Measurements from ENCODE around the gene ATP8A2.

The ATP8A2 gene

DNA sequence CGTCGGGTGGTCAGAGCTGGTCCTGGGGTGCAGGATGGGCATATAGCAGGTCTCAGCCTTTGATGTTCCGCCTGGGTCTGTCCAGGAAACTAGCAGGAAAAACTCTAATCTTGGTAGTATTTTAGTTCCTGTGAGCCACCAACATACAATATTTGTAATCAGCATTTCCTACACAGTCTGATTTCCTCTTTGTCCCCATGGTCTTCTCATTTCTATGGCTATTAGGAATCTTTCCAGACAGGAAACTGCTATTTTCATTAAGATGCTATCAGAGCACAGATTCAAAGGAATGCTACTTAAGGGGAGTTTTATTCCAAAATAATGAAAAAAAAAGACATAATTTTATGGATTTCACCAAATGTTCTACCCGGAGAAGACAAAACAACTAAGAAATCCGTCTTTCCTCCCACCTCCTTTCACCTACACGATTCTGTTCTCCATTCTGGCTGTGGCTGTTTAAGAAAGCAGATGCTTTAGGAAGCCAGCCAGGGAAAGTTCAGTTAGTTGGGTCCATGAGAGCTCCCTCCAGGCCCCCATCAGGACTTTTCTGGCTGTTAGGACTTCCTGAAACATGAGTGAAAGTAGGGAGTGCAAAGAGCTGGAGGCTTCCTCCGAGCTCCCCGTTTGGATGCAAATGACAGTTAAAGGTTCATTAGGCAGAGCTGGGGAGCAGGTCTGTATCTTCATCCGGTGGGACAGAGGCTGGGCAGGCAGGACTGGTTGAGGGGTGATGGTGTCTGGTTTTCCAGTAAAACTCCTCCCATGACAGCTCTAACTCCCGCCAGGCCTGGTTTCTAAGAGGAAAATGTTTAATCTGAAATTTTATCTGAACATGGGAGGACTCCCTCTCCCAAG is 643.7 kb downstream of the ATP8A2 start:
- DNase-seq (ENCODE audit: low spot score), result no peak

DNA sequence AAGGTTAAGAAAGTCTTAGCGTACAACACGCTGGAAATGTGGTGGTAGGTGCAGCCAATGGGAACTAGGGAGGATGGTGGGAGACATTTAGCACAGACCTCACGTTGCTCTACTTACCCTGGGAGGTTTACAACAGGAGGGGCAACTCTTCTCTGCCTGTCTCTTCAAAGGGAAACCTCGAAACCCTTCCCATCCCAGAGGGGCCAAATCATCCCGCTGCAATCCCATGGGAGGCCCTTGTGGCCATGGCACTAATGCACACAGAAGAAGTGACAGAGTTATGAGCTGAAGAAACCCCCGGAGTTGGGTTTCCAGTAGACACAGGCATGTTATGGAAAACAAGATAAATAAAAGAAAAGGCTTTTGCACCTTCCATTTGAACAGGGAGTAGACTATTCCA is 644.4 kb downstream of the ATP8A2 start:
- no peak for DNase-seq (ENCODE audit: low spot score)

DNA sequence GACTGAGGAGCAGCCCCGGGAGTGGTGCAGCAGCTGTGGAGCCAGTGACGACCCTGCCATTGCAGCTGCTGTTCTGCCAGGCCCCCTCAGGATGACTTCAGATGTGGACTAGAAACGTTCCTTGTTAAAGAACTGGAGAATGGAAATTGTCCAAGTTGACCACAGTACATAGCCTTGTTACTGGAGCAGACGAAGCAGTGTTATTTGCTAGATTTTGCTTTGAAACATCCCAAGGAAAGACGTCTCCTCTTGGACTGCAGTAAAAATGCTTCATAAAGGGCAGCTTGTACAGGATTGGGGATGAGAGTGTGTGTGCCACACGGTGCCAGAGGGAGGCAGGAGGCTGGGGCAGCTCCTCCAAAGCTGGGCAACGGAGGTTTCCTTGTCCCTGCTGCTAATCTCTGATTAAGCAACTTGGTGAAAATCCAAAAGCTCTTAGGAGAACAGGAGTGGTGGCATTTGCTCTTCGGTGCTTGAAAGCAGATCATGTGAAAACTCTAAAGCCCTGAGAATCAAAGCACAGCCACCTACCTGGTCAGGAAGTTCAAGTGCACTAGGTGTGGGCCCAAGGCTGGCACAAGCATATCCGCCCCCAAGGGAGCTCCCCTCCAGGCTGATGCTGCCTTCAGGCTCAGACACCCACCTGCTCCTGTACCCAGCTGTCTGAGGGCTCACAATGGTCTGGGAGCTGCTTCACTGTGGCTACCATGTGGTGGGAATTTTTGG is 645.6 kb downstream of the ATP8A2 start:
- no peak for DNase-seq (ENCODE audit: low spot score)

DNA sequence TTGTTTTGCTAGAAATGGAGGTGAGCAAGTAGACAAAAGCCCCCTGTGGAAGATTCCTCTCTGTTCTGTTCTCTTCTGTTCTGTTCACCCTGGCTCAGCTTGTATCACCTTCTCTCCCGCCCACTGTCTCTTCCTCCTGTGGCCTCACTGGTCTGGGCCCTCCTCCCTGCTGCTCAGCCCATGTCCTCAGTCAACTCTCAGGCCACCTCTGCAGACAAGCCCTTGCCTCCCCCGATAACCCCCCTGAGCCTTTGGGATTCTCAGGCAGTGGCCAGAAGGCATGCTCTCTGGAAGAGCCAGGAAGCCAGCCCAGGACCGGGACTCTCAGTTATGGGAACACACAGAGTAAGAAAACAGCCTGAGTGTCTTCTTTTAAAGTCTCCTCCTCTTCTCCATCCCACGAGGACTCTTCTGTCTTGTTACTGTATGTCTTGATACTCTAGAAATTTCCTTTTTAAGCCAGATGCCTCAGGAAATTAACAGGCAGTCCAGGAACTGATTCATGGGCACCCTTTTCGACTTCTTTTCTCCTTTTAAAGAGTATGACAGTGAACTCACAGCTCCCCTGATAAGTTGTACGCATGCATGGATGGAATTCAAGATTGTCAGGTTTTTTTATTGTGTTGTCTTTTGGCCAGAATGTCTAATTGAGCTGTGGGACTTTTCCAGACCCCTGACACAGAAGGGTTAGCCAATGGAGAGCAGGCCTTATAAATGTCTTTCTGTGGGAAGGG is 646.3 kb downstream of the ATP8A2 start:
- DNase-seq (ENCODE audit: low spot score), result no peak

GRCh38 chr13:26019251-26019650 is 647.5 kb downstream of the ATP8A2 start:
- no peak for DNase-seq (ENCODE audit: low spot score)

- no peak for DNase-seq (ENCODE audit: low spot score)
These were observed 648.4 kb downstream of the ATP8A2 start for GRCh38 chr13:26019881-26020870.

GRCh38 chr13:26020891-26021290 is 649.1 kb downstream of the ATP8A2 start:
- DNase-seq (ENCODE audit: low spot score), result no peak

DNA sequence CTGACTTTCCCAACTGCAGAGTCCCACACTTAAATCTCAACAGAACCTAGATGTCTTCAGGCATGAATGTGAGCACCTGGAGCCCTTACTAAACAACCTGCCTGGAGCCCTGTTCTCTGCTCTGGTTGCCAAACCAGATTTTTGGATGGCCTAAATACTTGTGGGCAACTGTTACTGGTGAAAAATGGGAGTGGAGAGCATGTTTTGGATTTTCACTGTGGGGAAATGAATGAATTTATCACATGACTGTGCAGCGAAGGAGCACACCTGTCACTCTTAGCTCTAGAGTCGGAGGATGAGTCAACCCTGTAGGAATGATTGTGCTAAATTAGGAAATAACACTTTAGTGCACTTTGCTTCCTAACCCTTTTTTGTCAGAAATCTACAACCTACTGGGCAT is 649.7 kb downstream of the ATP8A2 start:
- no peak for DNase-seq (ENCODE audit: low spot score)

- DNase-seq (ENCODE audit: low spot score), result no peak
These were observed 650.2 kb downstream of the ATP8A2 start for GRCh38 chr13:26021956-26022355.

DNA sequence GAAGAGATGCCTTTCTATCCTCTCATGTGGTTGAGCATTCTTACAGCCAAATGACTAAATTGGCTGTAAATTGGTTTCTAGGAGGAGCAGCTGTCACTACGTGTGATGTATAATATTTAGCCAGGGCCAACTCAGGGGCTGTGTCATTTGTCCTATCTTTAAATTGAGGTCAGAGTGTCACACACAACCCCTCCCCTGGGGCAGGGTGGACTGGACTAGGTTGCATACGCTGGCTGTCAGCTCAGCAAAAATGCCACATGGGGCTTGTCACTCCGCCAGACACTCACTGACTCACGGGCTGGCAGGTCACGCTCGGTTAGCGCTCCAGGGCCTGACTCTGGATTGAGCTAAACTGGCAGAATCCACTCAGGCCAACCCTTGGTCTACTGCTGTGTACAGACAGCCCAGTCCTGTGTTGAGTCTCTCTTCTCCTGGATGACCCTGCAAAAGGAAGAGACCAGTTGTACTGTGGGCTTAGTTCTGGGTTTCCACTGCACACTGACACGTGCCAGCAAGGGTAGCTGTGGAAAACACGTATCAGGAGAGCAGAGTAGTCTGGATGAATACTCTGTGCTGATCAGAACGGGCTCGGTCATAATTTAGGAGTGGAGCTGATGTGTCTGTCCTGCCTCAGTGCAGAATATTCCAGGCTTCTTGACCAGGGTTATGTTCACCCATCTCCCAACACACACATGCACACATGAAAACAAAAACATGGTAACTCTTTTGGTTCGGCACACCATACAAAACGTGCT is 650.9 kb downstream of the ATP8A2 start:
- peak; percentile 38 for DNase-seq (ENCODE audit: low spot score)

GRCh38 chr13:26024558-26024957 is 652.8 kb downstream of the ATP8A2 start:
- no peak for DNase-seq (ENCODE audit: low spot score)

- DNase-seq (ENCODE audit: low spot score), result no peak
These were observed 653.4 kb downstream of the ATP8A2 start for GRCh38 chr13:26025196-26025595.

- DNase-seq (ENCODE audit: low spot score), result no peak
These were observed 654.0 kb downstream of the ATP8A2 start for GRCh38 chr13:26025771-26026170.

DNA sequence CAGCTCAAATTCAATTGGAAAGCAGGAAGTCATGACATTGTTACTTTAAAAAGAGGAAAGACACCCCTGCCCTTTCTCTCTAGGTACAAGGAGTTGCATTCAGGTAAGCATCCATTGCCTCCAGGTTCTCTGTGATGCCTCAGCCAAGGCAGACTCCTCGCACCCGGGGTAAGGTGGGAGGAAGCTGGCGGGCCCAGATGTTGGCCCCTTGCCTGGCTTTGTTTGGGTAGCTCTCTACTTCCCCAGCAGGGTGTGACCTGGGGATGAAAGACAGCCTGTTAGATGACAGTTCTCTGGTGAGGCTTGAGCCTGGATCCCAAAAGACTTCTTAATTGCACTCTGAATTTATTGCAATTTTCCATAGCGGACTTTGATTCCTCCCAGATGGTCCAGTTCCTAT is 654.4 kb downstream of the ATP8A2 start:
- DNase-seq (ENCODE audit: low spot score), result no peak

GRCh38 chr13:26029581-26030136 is 657.9 kb downstream of the ATP8A2 start:
- DNase-seq (ENCODE audit: low spot score), result no peak

DNA sequence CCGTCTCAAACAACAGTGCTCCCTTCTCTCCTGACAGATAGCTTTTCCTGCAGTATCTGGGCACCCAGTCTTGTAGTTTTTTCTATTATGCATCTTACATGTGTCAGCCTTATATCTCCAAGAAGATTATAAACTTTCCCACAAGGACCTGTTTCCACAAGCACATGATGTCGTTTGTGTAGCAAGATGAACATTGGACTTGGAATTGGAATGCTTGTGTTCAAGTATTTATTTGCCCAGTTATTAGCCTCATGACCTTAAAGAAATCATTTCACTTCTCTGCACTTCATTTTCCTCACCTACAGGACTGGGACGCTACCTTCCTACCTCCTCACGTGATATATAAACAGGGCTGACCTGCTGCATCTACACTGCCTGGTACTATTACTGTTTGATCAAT is 658.6 kb downstream of the ATP8A2 start:
- DNase-seq (ENCODE audit: low spot score), result no peak

DNA sequence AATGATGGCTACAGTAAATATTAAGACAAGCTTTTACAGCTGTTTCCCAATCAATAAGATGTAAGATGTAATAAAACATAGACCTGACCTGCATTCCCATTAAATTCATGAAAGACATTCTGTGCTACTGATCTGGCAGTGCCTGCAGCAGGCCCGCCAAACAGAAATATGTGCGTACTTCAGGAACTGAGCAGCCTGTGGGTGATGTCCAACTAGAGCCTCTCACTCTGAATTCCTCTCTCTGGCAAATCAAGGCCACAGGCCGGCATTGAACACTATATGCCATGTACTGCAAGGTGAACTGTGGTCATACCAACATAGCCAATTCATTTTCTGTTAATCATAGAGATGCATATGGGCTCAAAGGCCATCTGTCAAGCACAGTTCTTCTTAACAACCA is 662.2 kb downstream of the ATP8A2 start:
- no peak for DNase-seq (ENCODE audit: low spot score)

- DNase-seq (ENCODE audit: low spot score), result no peak
These were observed 664.6 kb downstream of the ATP8A2 start for GRCh38 chr13:26036383-26036782.

- no peak for DNase-seq (ENCODE audit: low spot score)
These were observed 665.5 kb downstream of the ATP8A2 start for GRCh38 chr13:26037302-26037701.

GRCh38 chr13:26038931-26039475 is 667.2 kb downstream of the ATP8A2 start:
- DNase-seq (ENCODE audit: low spot score), result no peak
